GM21390 (cell line): Measurements from ENCODE around the gene KRTAP4-11.
"Not testable (repeated sequence)": the region's sequence is repeated elsewhere in the genome, so short reads cannot be mapped to it uniquely, and the experiment has no call there.

Experiments used
- ATAC-seq: cut with Tn5 transposase; IDR thresholded peaks from one replicate; pipeline ENCODE4 v1.9.1; 2021; ENCODE audit not compliant: unreplicated experiment

KRTAP4-11 gene

GRCh38 chr17:41088760-41089352, 29.3 kb downstream of the KRTAP4-11 start:
- ATAC-seq: not testable (repeated sequence)

GRCh38 chr17:41084100-41084856, 33.9 kb downstream of the KRTAP4-11 start, which contains the start of gene KRTAP4-7:
Gene KRTAP4-7 (plus strand): TSS chr17:41084150. CDS start chr17:41084207, 57 bp downstream.
- ATAC-seq: not testable (repeated sequence)

- not testable (repeated sequence) for ATAC-seq
Observed at GRCh38 chr17:41083427-41083826, 34.7 kb downstream of the KRTAP4-11 start.

GRCh38 chr17:41082626-41083025, 35.5 kb downstream of the KRTAP4-11 start:
- ATAC-seq: no peak

- no peak for ATAC-seq
Observed at GRCh38 chr17:41076788-41077187, 41.4 kb downstream of the KRTAP4-11 start.

GRCh38 chr17:41073676-41074075, 44.5 kb downstream of the KRTAP4-11 start:
- ATAC-seq: no peak

- no peak for ATAC-seq
Observed at GRCh38 chr17:41071606-41072360, 46.4 kb downstream of the KRTAP4-11 start.

GRCh38 chr17:41069031-41069430, 49.1 kb downstream of the KRTAP4-11 start:
- ATAC-seq: no peak

- no peak for ATAC-seq
Observed at GRCh38 chr17:41067281-41067680, 50.9 kb downstream of the KRTAP4-11 start.
